Astrocyte (in vitro differentiated cells and primary cell): Measurements from ENCODE around the gene NAP1L4. TPM values are rescaled to one million over a fixed set of nuclear protein-coding genes. Genes with fewer than 3 reads are reported as not detected.

Experiments
- total RNA-seq: library from RNA; stranded (reverse); gene quantifications from 2 replicates; pipeline ENCODE4 v1.2.1, GENCODE V29; 2021

NAP1L4 gene
- total RNA-seq, 1 donor from 2014 or later: 153 TPM

Other genes with a start within 250 kb of the NAP1L4 start
- 3.8 and 7.5 TPM in 2 replicates for gene CDKN1C, start 106.6 kb downstream of the NAP1L4 start, total RNA-seq
- gene PHLDA2, start 62.9 kb downstream of the NAP1L4 start, total RNA-seq: 78.8 and 80.8 TPM in 2 replicates
- gene CARS1, start 65.1 kb upstream of the NAP1L4 start, total RNA-seq: 123 and 149 TPM in 2 replicates
- gene OSBPL5, start 173.0 kb upstream of the NAP1L4 start, total RNA-seq: 29.0 and 34.2 TPM in 2 replicates
- gene MRGPRG, start 226.5 kb upstream of the NAP1L4 start, total RNA-seq: not detected in 2 replicates
- not detected in 2 replicates for gene MRGPRE, start 240.1 kb upstream of the NAP1L4 start, total RNA-seq